NB4 (cell line): ENCODE measurements around the gene PLLP.

ENCODE experiments used
- MYC ChIP-seq: IDR thresholded peaks from 2 replicates; pipeline ENCODE4 v1.6.1; 2011; ENCODE audit warnings: low read depth, low read length
- POLR2A ChIP-seq: IDR thresholded peaks from 2 replicates; pipeline ENCODE4 v1.6.1; 2011; ENCODE audit warnings: mild to moderate bottlenecking; ENCODE audit not compliant: insufficient read length; ENCODE audit errors: extremely low read depth
- TF ChIP-seq, protein P1 (sequence below): IDR thresholded peaks from one replicate; pipeline ENCODE4 v1.5.1; 2012; ENCODE audit warnings: low read depth, low read length
- TF ChIP-seq, protein P2 (sequence below): IDR thresholded peaks from 2 replicates; pipeline ENCODE4 v1.6.1; 2011; ENCODE audit warnings: low read depth, low read length

DNA sequence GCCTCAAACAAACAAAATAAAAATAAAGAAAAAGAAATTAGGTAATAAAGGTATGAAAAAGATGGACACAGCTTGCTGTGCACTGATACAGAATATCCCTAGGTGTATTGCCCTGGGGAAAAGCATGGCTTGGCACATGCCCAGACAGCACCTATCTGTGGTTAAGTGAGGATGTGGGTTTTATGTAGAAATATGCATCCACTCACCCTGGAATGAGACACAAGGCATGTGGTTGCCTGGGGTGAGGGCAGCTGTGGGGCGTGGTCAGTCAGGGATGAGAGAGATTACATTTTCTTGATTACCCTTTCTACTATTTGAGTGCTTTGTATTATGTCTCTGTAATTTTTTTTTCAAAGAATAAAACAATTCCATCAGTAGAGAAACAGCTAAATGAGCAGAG is 6.9 kb downstream of the PLLP start:
- no peak for TF ChIP-seq POLR2A
- TF ChIP-seq, protein P1, sequence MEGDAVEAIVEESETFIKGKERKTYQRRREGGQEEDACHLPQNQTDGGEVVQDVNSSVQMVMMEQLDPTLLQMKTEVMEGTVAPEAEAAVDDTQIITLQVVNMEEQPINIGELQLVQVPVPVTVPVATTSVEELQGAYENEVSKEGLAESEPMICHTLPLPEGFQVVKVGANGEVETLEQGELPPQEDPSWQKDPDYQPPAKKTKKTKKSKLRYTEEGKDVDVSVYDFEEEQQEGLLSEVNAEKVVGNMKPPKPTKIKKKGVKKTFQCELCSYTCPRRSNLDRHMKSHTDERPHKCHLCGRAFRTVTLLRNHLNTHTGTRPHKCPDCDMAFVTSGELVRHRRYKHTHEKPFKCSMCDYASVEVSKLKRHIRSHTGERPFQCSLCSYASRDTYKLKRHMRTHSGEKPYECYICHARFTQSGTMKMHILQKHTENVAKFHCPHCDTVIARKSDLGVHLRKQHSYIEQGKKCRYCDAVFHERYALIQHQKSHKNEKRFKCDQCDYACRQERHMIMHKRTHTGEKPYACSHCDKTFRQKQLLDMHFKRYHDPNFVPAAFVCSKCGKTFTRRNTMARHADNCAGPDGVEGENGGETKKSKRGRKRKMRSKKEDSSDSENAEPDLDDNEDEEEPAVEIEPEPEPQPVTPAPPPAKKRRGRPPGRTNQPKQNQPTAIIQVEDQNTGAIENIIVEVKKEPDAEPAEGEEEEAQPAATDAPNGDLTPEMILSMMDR, result no peak
- TF ChIP-seq MYC, result peak; percentile 78
- TF ChIP-seq, protein P2, sequence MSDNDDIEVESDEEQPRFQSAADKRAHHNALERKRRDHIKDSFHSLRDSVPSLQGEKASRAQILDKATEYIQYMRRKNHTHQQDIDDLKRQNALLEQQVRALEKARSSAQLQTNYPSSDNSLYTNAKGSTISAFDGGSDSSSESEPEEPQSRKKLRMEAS, result peak; percentile 86
